GM21515 (cell line): ENCODE results near the gene KIAA1671.

Source experiments
- ATAC-seq: cut with Tn5 transposase; IDR thresholded peaks from one replicate; pipeline ENCODE4 v1.9.1; 2021; ENCODE audit not compliant: unreplicated experiment

Gene KIAA1671

GRCh38 chr22:25066861-25067435, 114.4 kb downstream of the KIAA1671 start:
- ATAC-seq: no peak

- no peak for ATAC-seq
Measured at GRCh38 chr22:25067851-25068421, 115.4 kb downstream of the KIAA1671 start.

DNA sequence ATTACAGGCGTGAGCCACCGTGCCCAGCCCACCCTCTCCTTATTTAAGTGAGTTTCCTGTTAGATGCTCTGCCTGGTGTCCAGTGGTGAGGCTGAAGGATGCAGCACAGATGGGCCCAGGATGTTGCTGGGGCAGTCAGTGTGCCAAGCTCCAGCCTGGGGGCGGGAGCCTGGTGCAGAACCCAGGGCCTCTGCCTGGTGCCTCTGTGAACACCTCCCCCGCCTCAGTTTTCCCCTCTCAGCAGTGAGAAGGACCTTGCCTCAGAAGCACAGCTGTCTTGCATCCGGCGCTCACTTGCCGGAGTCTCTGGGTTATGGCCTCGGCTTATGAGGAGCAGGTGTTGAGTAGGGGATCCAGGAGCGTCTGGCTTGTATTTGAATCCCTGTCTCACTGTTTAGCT, 116.2 kb downstream of the KIAA1671 start:
- ATAC-seq: no peak

- no peak for ATAC-seq
Measured at GRCh38 chr22:25069426-25069757, 116.9 kb downstream of the KIAA1671 start.

DNA sequence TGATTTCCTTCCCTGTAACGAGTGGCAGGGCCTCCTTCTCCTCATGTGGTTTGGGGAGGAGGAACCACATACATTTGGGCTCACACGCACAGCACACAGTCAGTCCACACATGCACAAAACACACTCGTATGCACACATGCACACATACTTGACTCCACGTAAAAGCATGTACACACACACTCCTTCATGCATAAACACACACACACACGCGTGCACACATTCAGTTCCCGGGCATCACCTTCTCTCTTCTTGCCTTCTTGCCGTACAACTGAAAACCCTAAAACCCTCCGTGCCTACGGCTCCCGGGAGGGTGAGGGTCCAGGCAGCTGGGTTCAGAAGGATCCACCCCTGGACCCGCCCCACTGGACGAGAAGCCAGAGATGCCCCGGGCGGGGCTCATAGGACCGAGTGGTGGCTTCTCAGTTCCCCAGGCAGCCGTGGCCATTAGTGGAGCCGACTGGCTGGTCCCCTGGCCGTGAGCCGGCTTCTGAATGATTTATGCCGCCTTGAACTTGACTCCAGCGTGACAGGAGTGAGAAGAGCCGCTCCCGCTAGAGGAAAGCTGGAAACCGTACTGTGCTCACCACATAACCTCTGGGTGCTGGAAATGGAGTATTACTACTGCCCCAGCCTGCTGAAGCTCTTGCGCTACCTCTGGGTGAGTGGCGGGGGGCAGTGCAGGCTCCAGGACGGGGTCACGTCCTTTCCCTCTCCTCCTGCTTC, 117.4 kb downstream of the KIAA1671 start:
- ATAC-seq: no peak

DNA sequence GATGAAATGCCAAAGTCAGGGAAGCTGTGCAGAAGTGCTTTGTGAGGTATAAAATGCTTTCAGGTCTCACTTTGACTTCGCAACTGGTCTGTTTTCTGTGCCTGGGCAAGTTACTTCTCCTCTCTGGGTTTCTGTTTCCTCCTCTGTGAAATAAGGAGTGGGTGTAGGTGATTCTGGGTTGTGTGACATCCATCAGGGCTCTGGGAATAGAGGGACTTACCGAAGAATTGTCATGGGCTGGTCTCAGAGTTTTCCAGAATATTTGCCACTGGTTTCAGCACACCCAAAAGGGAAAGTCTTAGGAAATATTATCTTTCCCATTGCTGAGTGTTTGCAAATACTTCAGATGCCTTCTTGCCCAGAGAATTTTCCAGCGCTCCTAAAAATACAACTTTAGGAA, 118.4 kb downstream of the KIAA1671 start:
- ATAC-seq: no peak

DNA sequence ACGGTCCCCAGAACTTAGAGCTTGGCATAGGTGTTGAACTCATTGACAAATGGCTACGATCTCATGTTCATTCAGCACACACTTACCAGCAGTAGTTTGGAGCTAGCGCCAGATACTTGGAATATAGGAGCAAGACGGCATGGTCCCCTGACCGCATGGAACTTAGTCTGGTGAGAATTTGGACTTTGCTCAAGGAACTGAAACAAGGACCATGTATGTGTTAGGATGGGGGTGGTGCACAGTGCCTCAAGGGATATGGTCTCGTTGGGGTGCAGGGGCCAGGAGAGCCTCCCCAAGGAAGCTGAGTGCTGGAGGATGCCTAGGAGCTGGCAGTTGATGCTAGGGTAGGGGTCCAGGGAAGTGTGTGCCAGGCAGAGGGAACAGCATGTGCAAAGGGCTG, 119.2 kb downstream of the KIAA1671 start:
- ATAC-seq: no peak

GRCh38 chr22:25072406-25072805, 119.9 kb downstream of the KIAA1671 start:
- ATAC-seq: no peak

DNA sequence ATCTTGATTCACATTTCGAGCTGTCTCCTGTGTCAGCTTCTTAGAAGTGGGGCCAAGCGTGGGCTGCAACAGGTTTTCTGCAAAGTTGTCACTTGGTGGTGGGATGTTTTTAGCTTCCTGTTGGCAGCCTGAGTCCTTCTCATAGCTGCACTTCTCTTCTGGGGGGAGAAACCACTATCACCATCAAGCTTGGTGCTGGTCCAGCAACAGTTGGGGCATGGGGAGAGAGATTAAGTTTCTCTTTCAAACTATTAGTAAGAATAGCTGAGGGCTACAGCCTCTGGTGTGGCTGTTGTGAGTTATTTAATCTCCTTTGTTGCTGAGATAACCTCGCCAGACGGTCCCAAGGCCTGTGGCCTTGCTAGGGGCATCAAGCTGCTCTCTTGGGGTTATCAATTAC, 123.8 kb downstream of the KIAA1671 start:
- ATAC-seq: no peak

DNA sequence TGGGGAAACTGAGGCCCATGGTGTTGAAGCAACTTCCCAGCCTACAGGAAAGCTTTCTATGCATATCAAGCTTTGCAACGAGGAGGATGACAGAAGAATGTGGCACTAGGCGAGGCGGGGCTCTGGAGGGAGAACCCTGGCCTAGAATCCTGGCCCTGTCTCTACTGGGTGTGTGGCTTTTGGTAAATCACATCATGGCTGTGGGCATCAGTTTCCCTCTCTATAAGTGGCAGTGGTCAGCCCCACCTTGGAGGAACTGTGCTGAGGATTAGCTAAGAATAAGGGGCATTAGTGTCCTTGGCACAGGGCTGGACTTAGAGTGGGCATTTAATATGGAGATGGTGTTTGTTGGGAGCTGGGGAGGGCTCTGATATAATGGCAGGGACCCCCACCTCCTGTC, 124.5 kb downstream of the KIAA1671 start:
- ATAC-seq: no peak

DNA sequence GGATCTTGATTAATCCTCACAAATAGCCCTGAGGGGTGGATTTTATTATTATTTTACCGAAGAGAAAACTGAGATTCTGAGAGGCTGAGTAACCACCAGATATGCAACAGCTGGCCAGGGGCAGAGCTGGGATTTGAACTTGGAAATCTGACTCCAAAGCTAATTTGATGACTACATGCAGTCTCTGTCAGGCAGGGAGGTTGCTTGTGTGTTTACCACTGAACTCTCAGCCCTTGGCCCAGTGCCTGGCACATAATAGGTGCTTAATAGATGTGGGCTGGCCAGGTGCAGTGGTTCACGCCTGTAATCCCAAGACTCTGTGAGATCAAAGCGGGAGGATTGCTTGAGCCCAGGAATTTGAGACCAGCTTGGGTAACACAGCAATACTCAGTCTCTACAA, 125.4 kb downstream of the KIAA1671 start:
- no peak for ATAC-seq

DNA sequence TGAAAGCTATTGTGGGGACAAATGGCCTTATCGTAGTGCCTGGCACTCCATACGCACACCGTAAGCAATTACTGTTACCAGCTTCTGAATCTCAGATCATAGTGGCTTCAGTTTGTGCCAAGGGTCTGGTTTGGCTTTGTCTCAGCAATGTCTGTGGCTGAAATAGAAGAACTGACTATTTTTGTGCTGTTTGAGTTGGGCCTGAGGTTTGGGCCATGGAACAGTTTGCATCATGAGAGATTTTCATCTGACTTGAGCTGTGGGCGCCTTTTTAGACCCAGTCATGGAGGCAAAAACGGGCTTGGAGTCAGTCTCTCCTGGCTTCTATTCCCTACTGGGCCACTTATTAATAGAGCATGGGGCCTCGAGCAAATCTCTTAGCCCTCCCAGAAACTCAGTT, 126.1 kb downstream of the KIAA1671 start:
- ATAC-seq: no peak

GRCh38 chr22:25080855-25081254, 128.3 kb downstream of the KIAA1671 start:
- ATAC-seq: no peak

DNA sequence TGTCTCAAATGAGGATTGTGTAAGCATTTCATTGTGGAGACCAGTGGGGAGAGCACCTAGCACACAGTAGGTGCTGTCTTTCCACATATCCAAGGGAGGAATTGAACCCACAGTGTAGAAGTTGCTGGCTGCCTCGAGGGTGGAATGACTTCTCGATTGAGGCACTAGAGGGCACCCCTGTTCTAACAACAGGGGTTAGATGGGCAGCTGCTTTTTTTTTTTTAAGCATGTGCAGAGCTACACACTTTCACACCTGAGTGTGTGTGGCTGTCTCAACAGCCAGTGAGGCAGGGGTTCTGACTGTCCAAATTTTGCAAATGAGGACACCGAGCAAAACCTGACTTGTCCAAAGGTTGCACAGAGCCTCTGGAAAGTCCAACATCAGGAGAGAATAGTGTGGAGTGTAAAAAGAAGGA, 128.9 kb downstream of the KIAA1671 start:
- ATAC-seq: no peak

DNA sequence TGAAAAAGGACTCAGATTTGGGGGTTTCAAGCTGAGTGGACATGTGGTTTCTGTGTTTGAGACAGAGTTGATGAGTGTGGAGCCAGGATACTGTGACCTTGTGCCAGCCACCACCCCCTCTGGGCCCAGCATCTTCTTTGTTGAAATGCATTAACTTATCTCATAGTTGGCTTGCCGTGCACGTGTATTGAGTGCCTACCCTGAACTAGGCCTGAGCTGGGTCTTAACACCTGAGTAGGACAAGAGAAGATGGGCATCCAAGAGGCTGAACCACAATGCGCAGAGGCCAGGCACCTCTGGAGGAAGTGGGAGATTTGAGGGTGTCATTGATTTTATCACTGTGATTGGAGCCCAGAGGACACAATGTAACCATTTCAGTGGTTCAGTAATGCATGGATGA, 129.6 kb downstream of the KIAA1671 start:
- ATAC-seq: no peak

DNA sequence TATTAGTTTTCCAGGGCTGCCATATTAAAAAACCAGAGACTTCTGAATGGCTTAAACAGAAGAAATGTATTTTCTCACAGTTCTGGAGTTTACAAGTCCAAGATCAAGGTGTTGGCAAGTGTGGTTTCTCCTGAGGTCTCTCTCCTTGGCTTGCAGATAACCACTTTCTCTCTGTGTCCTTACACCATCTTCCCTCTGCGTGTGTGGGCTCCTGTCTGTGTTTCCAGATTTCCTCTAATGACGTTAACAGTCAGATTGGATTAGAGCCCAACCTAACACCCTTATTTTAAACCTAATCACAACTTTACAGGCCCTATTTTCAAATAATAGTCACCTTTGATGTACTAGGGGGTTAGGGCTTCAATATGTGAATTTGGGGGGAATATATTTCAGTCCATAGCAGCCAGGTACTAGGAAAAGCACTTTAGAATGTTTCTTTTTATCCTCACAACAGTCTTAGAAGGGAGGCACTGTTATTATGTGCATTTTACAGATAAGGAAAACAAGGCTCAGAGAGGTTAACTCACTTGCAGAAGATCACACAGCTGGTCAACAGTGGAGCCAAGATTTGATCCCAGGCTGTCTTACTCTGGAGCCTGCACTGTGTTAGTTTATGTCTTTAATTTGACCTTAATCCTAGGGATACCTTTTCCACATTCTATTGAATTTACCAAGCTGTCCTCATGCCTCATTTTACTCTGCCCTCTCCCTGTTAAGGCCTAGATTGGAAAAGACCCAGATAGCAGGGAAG, 130.7 kb downstream of the KIAA1671 start:
- ATAC-seq: no peak

DNA sequence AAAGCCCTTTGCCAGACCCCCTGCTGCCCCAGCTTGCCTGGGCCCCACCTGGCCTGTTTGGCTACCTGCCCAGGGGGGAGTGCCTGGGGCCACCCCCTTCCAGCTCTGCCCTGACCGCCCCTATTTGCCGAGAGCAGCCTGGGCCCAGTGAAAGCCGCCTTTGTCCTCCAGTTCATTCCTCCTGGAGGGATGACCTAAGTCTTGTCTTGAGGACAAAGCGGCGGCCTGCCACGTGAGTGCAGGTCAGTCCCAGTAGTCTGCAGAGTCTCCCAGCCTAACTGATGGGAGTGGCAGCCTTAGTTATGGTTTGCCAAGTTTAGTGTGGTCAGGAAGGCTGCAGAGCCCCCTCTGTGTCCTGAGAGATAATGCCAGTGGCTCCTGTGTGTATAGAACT, 131.3 kb downstream of the KIAA1671 start:
- no peak for ATAC-seq

- ATAC-seq: no peak
Measured at GRCh38 chr22:25084405-25085107, 132.0 kb downstream of the KIAA1671 start.

DNA sequence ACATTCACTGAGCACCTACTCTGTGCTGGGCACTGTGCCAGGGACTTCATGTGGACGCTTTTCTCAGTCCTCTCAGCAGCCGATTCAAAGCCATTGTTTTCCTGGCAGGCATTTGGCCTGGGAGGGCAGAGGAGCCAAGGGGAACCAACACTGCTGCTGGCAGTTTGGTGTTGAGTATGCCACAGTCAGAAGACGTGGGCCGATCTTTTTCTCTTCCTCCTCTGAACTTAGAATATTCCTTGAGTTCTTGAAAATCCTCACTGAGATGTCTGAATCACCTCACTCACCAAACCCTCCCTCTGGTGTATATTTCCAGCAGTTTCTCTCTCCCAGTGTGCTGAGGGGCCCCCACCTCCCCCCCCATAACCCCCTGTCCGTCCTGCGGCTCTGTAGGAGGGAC, 132.6 kb downstream of the KIAA1671 start:
- no peak for ATAC-seq

- peak; percentile 69 for ATAC-seq
Measured at GRCh38 chr22:25085930-25086901, 133.7 kb downstream of the KIAA1671 start.
